Gastrocnemius medialis (tissue), 4 donors: Measurements from ENCODE around the gene ARHGDIA.

Experiments
- POLR2A ChIP-seq, 2 donors: fragments of 450-650 bp; IDR thresholded peaks; one replicate each; pipeline ENCODE4 v1.6.1; 2017; ENCODE audit warnings: antibody characterized with exemption in 2 of 2, mild to moderate bottlenecking in 2 of 2, moderate library complexity in 2 of 2
- TF ChIP-seq, protein P1 (sequence below), 5 experiments: fragments of 450-650 bp in 3 of 5; fragments of 200-600 bp in 2 of 5; sonication (generic) in 2 of 5; IDR thresholded peaks in 4 of 5; conservative IDR thresholded peaks in 1 of 5; 1 replicate in 4 of 5; 2 replicates in 1 of 5; pipeline ENCODE4 v1.5.1; 2016 to 2019; ENCODE audit warnings: antibody characterized with exemption in 5 of 5, mild to moderate bottlenecking in 3 of 5, moderate library complexity in 3 of 5

GRCh38 chr17:81851423-81851822 lies 19.7 kb downstream of the ARHGDIA start:
- TF ChIP-seq, protein P1, sequence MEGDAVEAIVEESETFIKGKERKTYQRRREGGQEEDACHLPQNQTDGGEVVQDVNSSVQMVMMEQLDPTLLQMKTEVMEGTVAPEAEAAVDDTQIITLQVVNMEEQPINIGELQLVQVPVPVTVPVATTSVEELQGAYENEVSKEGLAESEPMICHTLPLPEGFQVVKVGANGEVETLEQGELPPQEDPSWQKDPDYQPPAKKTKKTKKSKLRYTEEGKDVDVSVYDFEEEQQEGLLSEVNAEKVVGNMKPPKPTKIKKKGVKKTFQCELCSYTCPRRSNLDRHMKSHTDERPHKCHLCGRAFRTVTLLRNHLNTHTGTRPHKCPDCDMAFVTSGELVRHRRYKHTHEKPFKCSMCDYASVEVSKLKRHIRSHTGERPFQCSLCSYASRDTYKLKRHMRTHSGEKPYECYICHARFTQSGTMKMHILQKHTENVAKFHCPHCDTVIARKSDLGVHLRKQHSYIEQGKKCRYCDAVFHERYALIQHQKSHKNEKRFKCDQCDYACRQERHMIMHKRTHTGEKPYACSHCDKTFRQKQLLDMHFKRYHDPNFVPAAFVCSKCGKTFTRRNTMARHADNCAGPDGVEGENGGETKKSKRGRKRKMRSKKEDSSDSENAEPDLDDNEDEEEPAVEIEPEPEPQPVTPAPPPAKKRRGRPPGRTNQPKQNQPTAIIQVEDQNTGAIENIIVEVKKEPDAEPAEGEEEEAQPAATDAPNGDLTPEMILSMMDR (IDR thresholded peaks at IDR 0.05 in 4 of 5, conservative IDR thresholded peaks at IDR 0.05 in 1 of 5): no peak
- no peak for TF ChIP-seq POLR2A (IDR thresholded peaks at IDR 0.05)
